ENCODE measurements around the gene TCF3.

- TF ChIP-seq EP300 (IDR thresholded peaks at IDR 0.05; ENCODE audit: borderline replicate concordance in 1 of 2, control insufficient read depth in 1 of 2, low read depth in 2 of 2, low read length in 2 of 2): no peak
- no peak for TF ChIP-seq STAT1 (conservative IDR thresholded peaks at IDR 0.05)
- TF ChIP-seq CTCF (IDR thresholded peaks at IDR 0.05 in 2 of 3, conservative IDR thresholded peaks at IDR 0.05 in 1 of 3; ENCODE audit: control insufficient read depth in 2 of 3, extremely low read depth in 1 of 3, insufficient read depth in 1 of 3, low read depth in 3 of 3, low read length in 3 of 3): no peak
- TF ChIP-seq MAX (IDR thresholded peaks at IDR 0.05; ENCODE audit: low read depth, low read length): no peak
Observed at GRCh38 chr19:1658150-1659083, 6.0 kb upstream of the TCF3 start.

Data from GM12878 (cell line).